CD4-positive, alpha-beta T cell treated with Interleukin-15 for 1 hour (primary cell): Measurements from ENCODE around the gene DHX9.

Experiments
- DNase-seq: peaks from one replicate; pipeline ENCODE4 v3.0.0-alpha.2; 2020

DHX9 gene

DNA sequence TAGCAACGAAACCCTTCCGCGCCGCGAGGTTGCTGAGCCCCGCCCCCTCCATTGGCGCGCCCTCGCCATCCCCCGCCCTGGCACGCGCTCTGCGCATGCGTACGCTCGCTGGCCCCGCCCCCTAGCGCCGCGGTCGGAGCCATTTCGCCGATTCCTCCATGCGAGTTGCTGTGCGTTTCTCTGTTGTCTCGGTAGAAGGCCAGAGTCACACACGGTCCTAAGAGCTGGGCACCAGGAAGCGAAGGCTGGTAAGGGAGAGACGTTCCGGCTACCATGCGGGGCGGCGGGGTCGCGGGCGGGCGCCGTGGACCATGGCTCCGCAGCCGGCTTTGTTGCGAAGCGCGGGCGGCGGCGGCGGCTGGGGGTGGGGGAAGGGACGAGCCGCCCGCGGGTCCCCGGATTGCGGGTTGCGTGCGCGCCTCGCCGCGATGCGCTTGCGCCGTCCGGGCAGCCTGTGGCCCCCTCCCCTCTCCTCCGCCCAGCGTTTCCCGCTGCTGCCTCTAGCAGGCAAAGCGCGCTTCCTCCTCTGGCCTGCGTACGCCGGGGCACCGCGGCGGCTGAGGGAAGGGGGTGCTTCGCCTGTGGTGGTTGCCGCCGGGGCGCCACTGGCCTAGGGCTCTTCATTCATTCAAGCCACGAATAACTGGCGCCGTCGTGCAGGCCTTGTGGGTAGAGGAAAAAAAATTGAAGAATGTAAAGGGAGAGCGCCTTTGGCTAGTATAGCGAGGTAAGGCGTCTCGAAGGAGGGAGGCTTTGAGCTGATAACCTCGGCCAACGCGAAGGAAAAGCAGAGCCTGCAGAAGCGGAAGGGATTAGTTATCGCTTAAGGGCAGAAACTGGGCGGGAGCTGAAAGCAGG, at the start of gene DHX9:
DHX9 (plus strand) TSS at position 139 of the 858 bp plus-strand sequence. CDS start 3,220 bp downstream, outside the sequence.
- DNase-seq: peak; percentile 93

DNA sequence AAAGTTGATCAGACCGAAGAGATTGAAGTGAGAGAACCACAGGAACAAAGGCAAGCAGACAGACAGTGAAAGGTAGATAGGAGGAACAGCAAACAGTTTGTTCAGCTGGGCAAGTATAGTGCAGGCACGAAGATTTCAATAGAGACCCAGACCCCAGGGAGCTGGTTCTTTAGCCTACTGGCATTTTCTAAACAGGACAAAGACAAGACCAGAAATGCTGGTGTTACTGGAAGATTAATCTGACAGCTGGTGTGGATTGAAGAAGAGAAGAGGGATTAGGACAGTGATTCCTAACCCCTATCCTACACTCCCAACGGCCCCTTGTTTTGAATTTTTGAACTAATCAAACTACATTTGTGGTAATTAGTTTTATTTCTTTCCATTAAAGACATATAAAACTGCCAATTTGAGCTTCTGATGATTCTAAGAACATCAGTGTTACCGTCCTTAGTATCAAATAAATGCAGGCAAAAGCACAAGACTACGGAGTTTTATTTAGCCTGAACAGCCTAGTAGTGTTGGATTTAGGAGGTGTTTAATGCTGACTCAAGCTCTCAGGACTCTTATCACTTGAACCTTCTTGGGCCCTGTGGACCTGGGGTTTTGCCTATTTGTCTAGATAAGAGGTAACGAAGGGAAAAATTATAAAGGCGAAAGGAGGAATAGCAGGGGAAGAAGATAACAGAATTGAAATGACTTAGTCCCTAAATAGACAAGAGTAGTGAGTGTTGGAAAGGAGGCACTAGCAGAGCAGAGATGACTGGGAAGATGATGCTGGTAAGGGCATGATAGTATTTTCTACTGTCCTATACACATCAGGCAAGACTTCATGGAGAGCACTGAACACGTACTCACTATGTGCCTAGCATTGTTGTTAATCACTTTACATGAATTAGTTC, 47.6 kb upstream of the DHX9 start:
- no peak for DNase-seq

DNA sequence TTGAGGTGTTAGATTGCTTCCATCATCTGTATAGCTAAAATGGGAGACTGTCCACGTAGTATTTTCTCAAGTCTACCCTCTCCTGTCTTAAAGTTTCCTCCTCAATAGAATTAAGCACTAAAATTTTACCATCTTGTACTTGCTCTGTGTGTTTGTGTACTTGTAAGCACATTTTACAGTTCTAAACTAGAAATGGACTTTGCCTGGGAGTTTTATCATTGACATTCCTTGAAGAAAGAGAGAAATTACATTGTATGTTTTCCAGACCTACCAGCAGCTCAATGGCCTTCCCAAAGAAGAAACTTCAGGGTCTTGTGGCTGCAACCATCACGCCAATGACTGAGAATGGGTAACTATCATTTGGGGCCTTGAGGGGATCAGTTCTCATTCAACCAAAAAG, 45.1 kb upstream of the DHX9 start:
- no peak for DNase-seq

- DNase-seq: no peak
Observed at GRCh38 chr1:182794676-182795201, 44.4 kb upstream of the DHX9 start.

GRCh38 chr1:182795563-182796228, 43.5 kb upstream of the DHX9 start:
- DNase-seq: peak; percentile 30

DNA sequence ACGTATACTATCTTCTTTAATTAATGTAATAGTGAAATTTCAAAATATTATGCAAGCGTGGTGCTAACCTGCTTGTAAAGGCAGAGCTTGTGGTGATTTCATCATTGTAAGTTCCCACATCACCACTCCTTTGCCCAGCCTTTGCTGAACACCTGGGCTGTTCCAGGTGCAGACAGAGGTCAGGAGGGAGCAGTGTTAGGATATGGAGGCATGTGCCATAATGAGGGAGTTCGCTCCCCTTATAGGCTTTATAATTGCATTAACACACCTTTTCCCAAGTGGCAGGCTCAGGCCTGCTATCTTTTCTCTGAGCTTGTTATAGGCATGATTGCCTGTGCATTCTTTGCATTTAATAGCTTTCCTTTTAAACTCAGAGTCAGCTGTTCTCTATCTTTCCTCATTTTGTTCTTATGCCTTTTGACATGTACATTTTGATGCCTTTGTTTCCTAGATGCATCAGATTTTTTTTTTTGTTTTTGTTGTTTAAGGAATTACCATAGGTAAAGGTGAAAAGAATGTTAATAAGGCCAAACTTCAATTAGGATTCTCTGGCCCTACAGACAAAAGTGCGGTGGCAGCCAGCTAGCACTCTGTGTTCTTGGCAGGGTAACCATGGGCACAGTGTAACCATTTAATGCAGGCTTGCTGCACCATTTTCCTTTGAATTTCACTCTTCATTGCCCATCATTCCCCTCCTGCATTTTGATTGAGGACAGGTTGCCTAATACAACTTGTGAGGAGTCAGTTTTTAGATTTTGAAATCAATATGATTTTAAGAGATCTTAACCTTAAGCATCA, 36.9 kb upstream of the DHX9 start:
- no peak for DNase-seq

- no peak for DNase-seq
Observed at GRCh38 chr1:182803846-182804245, 35.3 kb upstream of the DHX9 start.

DNA sequence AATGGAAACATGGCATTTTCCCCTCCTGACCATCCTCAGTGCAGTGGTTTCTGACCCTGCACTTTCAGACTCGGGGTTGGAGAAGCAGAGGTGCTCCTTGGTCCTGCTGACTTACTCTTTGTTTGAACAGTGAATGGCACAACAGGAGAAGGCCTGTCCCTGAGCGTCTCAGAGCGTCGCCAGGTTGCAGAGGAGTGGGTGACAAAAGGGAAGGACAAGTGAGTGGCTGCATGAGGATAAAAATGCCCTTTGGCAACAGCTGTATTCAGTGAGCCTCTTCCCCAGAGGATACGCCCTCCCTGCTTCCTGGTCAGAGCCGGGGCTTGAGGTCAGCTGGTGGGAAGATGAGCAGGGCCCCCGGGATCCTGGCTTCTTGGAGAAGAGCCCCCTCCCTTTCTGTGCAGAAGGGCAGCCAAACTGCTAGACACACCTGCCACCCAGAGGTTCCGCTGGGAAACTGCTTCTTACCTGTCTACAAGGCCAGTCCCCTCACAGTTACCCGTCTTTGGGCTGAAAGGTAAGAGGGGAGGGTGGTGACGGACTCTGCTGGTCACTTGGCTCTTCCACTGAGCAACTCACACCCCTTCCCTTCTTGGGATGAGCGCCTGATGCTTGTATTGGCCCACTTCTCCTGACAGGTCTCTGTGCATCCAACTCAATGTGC, 33.0 kb upstream of the DHX9 start:
- DNase-seq: no peak

DNA sequence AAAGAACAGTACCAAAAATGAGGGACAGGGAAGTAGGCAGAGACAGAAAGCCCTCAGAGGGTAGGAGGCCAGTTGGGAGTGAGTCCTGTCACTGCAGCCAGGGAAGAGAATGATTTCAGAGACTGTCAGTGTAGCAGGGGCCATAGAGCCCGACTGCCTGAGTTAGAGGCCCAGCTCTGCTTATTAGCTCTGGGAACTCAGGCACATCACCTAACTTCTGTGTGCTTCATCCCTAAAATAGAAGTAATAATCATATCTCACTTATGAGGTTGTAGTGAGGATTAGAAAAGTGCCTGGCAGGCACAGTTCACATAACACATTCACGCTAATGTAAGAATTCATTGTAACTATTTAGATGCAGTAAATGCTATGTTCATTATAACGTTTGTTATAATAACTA, 31.2 kb upstream of the DHX9 start:
- DNase-seq: no peak

- no peak for DNase-seq
Observed at GRCh38 chr1:182809414-182809957, 29.7 kb upstream of the DHX9 start.

DNA sequence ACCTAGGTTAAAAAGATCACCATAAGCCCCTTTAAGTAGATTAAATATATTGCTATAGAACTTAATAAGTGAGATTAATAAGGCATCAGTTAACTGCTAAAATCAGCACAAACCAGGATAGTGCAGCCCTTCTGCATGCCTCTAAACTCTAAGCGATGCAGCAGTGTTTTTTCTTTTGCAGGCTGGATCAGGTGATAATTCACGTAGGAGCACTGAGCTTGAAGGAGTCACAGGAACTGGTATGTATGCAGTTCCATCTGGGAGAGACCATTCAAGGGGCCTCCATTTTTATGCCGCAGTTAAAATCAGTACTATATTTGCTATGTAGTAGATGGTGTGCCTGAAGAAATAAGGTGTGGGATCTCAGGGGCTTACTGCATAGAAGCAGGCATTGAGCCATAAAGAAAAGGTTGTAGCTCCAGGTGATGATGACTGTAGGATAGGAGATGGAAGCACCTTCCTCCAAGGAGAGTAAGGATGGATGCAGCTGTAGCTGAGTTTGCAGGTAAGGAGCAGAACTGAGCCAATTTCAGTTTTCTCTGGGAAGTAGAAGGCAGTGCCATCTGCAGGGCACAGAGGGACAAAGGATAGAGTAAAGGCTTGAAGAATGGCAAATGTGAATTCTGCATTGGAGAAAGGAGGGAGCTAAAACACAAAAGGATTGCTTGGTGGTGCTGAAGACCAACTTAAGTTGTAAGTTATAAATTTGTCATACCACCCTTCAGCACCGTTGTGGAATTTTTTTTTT, 27.0 kb upstream of the DHX9 start:
- DNase-seq: no peak

DNA sequence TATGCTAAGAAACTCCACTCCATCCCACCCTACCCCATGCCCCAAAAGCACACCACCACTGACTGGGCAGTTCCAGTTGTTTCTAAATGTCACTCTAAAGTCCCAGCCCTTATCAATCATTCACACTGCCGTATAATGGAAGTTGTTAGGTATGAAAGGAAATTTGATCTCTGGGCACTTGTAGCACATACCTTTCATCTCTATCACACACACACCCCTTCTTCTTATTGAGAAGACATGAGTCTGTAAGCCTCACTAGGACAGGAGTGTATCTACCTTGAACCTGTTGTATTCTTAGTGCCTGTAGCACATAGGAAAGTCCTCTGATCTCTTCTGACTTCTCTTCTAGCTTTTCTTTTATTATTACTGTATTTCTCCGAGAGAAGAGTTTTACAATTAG, 22.3 kb upstream of the DHX9 start:
- DNase-seq: no peak

DNA sequence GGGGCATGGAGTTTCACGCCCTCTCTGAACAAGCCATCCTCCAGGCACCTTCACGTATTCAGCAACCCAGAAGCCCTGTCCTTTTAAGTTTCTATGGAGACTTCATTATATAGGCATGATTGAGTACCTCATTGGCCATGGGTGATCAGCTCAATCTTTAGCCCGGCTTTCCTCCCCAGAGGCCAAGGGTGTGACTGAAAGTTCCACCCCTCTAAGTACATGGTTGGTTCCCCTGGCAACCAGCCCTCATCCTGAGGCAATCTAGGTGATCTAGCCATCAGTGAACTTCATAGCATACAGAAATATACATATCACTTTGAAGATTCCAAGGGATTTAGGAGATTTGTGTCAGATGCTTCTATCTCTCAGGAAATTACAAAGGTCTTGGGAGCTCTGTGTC, 21.3 kb upstream of the DHX9 start:
- DNase-seq: no peak

- no peak for DNase-seq
Observed at GRCh38 chr1:182823220-182823619, 15.9 kb upstream of the DHX9 start.

- DNase-seq: no peak
Observed at GRCh38 chr1:182826892-182827291, 12.3 kb upstream of the DHX9 start.

DNA sequence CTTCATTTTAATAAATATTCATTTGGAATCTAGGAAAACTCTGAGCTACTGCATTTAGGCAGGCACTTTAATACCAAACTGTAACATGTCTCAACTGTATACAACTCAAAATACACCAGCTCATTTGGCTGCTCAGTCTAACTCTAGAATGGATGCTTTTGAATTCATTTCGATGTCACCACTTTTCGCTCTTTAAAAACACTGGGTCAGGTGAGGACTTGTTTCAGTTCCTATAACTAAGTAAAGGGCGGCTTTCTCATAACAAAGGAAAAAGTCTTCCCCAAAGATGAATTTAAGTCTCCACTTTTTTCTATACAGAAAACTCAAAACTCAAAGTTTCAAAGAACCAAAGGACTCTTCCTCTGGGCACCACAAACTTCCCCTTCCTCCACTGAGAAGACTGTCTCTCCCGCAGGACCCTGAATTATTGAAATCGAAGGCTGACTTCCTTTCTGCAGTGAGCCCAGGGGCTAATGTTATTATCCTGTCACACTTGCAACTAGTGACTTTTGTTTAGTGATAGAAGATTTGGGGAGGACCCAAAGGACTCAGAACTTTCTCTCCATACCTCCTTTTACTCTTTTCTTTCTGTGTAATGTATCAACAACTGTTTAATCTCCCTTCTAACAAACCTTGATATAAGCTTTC, 9.7 kb upstream of the DHX9 start:
- no peak for DNase-seq

DNA sequence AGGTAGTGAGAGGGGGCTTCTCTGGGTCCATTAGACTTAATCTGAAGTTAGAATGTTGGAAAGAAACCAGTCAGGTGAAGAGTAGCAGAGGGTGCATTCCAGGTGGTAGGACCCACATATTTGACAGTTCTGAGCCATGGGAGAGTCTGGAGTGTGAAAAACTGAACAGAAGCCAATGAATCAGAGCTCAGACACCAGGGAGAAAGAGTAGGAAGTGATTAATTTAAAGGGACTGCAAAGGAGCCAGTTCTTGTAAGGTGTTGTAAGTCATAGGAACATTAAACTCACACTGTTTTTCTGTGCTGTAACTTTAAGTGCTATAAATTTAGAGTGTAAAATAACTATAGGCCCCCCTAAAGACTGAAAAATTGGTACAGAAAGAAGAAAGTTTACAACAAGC, 5.9 kb upstream of the DHX9 start:
- no peak for DNase-seq

- DNase-seq: no peak
Observed at GRCh38 chr1:182834326-182834725, 4.8 kb upstream of the DHX9 start.

DNA sequence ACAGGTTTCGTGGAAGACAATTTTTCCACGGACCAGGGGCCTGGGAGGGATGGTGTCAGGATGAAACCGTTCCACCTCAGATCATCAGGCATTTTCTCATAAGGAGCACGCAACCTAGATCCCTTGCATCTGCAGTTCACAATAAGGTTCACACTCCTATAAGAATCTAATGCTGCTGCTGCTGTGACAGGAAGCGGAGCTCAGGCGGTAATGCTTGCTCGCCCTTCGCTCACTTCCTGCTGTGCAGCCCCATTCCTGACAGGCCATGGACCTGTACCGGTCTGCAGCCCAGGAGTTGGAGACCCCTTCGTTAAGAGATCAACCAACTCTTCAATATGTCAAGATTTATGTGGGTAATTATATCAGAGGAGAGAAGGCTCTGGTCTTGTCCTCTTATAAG, 3.3 kb upstream of the DHX9 start:
- DNase-seq: no peak

- no peak for DNase-seq
Observed at GRCh38 chr1:182841368-182841988, 2.3 kb downstream of the DHX9 start.
